ENCODE results near the gene PLEKHG2. TPM values are rescaled to one million over a fixed set of nuclear protein-coding genes. Genes with fewer than 3 reads are reported as not detected.

PLEKHG2 gene
- total and polyA plus RNA-seq, 9 of the 15 experiments (the other 6 are each of a cell fraction or from before 2014, with no cell fraction given), result 0.98 to 45.7 (median 9.8) TPM

GRCh38 chr19:39430675-39431593 lies 18.5 kb downstream of the PLEKHG2 start (continued):
- TF ChIP-seq, protein P1, sequence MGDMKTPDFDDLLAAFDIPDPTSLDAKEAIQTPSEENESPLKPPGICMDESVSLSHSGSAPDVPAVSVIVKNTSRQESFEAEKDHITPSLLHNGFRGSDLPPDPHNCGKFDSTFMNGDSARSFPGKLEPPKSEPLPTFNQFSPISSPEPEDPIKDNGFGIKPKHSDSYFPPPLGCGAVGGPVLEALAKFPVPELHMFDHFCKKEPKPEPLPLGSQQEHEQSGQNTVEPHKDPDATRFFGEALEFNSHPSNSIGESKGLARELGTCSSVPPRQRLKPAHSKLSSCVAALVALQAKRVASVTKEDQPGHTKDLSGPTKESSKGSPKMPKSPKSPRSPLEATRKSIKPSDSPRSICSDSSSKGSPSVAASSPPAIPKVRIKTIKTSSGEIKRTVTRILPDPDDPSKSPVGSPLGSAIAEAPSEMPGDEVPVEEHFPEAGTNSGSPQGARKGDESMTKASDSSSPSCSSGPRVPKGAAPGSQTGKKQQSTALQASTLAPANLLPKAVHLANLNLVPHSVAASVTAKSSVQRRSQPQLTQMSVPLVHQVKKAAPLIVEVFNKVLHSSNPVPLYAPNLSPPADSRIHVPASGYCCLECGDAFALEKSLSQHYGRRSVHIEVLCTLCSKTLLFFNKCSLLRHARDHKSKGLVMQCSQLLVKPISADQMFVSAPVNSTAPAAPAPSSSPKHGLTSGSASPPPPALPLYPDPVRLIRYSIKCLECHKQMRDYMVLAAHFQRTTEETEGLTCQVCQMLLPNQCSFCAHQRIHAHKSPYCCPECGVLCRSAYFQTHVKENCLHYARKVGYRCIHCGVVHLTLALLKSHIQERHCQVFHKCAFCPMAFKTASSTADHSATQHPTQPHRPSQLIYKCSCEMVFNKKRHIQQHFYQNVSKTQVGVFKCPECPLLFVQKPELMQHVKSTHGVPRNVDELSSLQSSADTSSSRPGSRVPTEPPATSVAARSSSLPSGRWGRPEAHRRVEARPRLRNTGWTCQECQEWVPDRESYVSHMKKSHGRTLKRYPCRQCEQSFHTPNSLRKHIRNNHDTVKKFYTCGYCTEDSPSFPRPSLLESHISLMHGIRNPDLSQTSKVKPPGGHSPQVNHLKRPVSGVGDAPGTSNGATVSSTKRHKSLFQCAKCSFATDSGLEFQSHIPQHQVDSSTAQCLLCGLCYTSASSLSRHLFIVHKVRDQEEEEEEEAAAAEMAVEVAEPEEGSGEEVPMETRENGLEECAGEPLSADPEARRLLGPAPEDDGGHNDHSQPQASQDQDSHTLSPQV (IDR thresholded peaks at IDR 0.05), result peak; percentile 91
- TF ChIP-seq, protein P2, sequence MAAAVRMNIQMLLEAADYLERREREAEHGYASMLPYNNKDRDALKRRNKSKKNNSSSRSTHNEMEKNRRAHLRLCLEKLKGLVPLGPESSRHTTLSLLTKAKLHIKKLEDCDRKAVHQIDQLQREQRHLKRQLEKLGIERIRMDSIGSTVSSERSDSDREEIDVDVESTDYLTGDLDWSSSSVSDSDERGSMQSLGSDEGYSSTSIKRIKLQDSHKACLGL (CRISPR knock-in tag; IDR thresholded peaks at IDR 0.05; ENCODE audit: borderline replicate concordance, poor library complexity, severe bottlenecking), result no peak
- TF ChIP-seq ZNF740 (CRISPR knock-in tag; IDR thresholded peaks at IDR 0.05) (no peak), ZNF740 (tag; IDR thresholded peaks at IDR 0.05) (no peak), MAZ (CRISPR knock-in tag; conservative IDR thresholded peaks at IDR 0.05 in 1 of 2, IDR thresholded peaks at IDR 0.05 in 1 of 2) (peak; percentile 30 to 83; a peak in 2 of 4 replicates), HDAC8 (tag; IDR thresholded peaks at IDR 0.05) (no peak), POLR2A (conservative IDR thresholded peaks at IDR 0.05) (peak; percentile 52), ZC3H4 (CRISPR knock-in tag; IDR thresholded peaks at IDR 0.05; ENCODE audit: borderline replicate concordance) (no peak), SMAD1 (IDR thresholded peaks at IDR 0.05; ENCODE audit: low read depth, low read length, partially characterized antibody) (no peak), SETDB1 (IDR thresholded peaks at IDR 0.05; ENCODE audit: low read length) (no peak), TAF7 (tag; IDR thresholded peaks at IDR 0.05) (no peak), DMBX1 (CRISPR knock-in tag; IDR thresholded peaks at IDR 0.05; ENCODE audit: borderline replicate concordance) (peak; percentile 59; the same call in 1 of the 2 replicates), MAX (CRISPR knock-in tag; IDR thresholded peaks at IDR 0.05) (peak; percentile 95), ZNF408 (CRISPR knock-in tag; IDR thresholded peaks at IDR 0.05; ENCODE audit: low read depth) (no peak)
